Ovary (tissue), 3 donors: ENCODE measurements around the gene HEXIM2.

Source experiments
- CTCF ChIP-seq, 3 donors: fragments of 450-650 bp in 2 of 3; fragments of 200-600 bp in 1 of 3; IDR thresholded peaks; one replicate each; pipeline versions ENCODE4 v1.5.1 to v1.8.0; 2016 to 2022; ENCODE audit warnings: antibody characterized with exemption in 3 of 3, mild to moderate bottlenecking in 1 of 3
- EP300 ChIP-seq: sonication (generic); formaldehyde crosslinking; IDR thresholded peaks from one replicate; pipeline ENCODE4 v1.6.1; 2017; ENCODE audit warnings: antibody characterized with exemption
- POLR2A ChIP-seq: fragments of 450-650 bp; IDR thresholded peaks from one replicate; pipeline ENCODE4 v1.6.1; 2017; ENCODE audit warnings: antibody characterized with exemption, mild to moderate bottlenecking, moderate library complexity
- donor health status: DM: no; HTN: no; CAD: no.

- TF ChIP-seq CTCF (IDR thresholded peaks at IDR 0.05) (no peak), POLR2A (no peak), EP300 (no peak)
Observed at GRCh38 chr17:45172232-45172540, 10.5 kb downstream of the HEXIM2 start.
